ENCODE data around the gene SLC12A8. TPM values are rescaled to one million over a fixed set of nuclear protein-coding genes. Genes with fewer than 3 reads are reported as not detected.

The SLC12A8 gene
- total RNA-seq, 4 donors from 2014 or later = 0.26 to 4.7 (median 0.58) TPM; not detected in 1

GRCh38 chr3:125189378-125190165 lies 23.0 kb downstream of the SLC12A8 start:
- no peaks in the 10 kb centered on the region for H3K27me3 ChIP-seq
- no peaks in the 10 kb centered on the region for H3K4me1 ChIP-seq
- TF ChIP-seq POLR2A (IDR thresholded peaks at IDR 0.05) (no peak), CTCF (IDR thresholded peaks at IDR 0.05) (no peak)
- no peaks in the 10 kb centered on the region for H3K36me3 ChIP-seq
- no peak overlapping the region for H3K27ac ChIP-seq
- no peak overlapping the region for H3K4me3 ChIP-seq
- intact Hi-C loops (cut with DNase I; ENCODE audit: low total_unique reads) = no loop called here
- DNase-seq = no peak
- no peaks in the 10 kb centered on the region for H3K9me3 ChIP-seq

GRCh38 chr3:125188955-125189354 lies 23.6 kb downstream of the SLC12A8 start:
- TF ChIP-seq POLR2A (IDR thresholded peaks at IDR 0.05) = no peak
- TF ChIP-seq CTCF (IDR thresholded peaks at IDR 0.05) = no peak
- Histone ChIP-seq H3K4me1 (no peaks in the 10 kb centered on the region), H3K27ac (no peak overlapping the region), H3K9me3 (no peaks in the 10 kb centered on the region), H3K36me3 (no peaks in the 10 kb centered on the region), H3K27me3 (no peaks in the 10 kb centered on the region), H3K4me3 (no peak overlapping the region)
- DNase-seq = no peak
- intact Hi-C loops (cut with DNase I; ENCODE audit: low total_unique reads) = no loop called here

GRCh38 chr3:125187599-125187910 lies 25.0 kb downstream of the SLC12A8 start:
- intact Hi-C loops (cut with DNase I; ENCODE audit: low total_unique reads) = no loop called here
- Histone ChIP-seq H3K27me3 (no peaks in the 10 kb centered on the region), H3K9me3 (no peaks in the 10 kb centered on the region), H3K4me3 (no peak overlapping the region), H3K27ac (no peak overlapping the region), H3K36me3 (no peaks in the 10 kb centered on the region), H3K4me1 (no peaks in the 10 kb centered on the region)
- DNase-seq = no peak
- no peak for TF ChIP-seq POLR2A (IDR thresholded peaks at IDR 0.05)
- TF ChIP-seq CTCF (IDR thresholded peaks at IDR 0.05) = no peak

GRCh38 chr3:125186800-125187598 lies 25.5 kb downstream of the SLC12A8 start:
- H3K36me3 ChIP-seq = no peaks in the 10 kb centered on the region
- intact Hi-C loops (cut with DNase I; ENCODE audit: low total_unique reads) = no loop called here
- H3K9me3 ChIP-seq = no peaks in the 10 kb centered on the region
- H3K4me1 ChIP-seq = no peaks in the 10 kb centered on the region
- TF ChIP-seq POLR2A (IDR thresholded peaks at IDR 0.05) (no peak), CTCF (IDR thresholded peaks at IDR 0.05) (no peak)
- DNase-seq = no peak
- H3K27me3 ChIP-seq = no peaks in the 10 kb centered on the region
- peak overlapping the region; percentile 41 to 43 for H3K27ac ChIP-seq
- H3K4me3 ChIP-seq = no peak overlapping the region

GRCh38 chr3:125186261-125186787 lies 26.2 kb downstream of the SLC12A8 start:
- intact Hi-C loops (cut with DNase I; ENCODE audit: low total_unique reads) = no loop called here
- TF ChIP-seq CTCF (IDR thresholded peaks at IDR 0.05) (no peak), POLR2A (IDR thresholded peaks at IDR 0.05) (no peak)
- DNase-seq = peak in 1 of 2 donors; percentile 35
- no peaks in the 10 kb centered on the region for H3K9me3 ChIP-seq
- H3K4me3 ChIP-seq = no peak overlapping the region
- no peaks in the 10 kb centered on the region for H3K4me1 ChIP-seq
- H3K36me3 ChIP-seq = no peaks in the 10 kb centered on the region
- H3K27me3 ChIP-seq = no peaks in the 10 kb centered on the region
- peak overlapping the region; percentile 41 to 43 for H3K27ac ChIP-seq
